ENCODE data around the gene PI16. TPM values are rescaled to one million over a fixed set of nuclear protein-coding genes. Genes with fewer than 3 reads are reported as not detected.

PI16 gene
- total and polyA plus RNA-seq, 2 experiments from 2014 or later = 0.50 TPM; not detected in 1

DNA sequence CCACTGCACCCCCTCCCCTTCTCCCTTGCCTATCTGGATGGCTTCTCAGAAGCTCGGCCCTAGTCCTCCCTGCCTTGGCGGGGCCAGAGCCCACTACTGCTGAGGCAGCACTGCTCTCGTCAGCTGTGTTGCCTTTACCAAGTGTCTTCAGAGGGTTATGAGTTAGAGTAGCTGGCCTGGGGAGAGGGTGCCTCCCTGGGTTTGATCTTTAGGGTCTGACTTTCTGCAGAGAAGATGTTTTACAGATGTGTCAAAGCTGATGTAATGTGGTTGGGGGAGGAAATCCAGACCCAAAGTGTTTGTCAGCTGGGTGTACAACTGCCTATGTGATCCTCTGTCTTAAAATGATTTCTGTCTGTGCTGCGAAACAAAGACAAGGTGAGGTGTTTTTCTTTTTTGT is 30.4 kb upstream of the PI16 start:
- Histone ChIP-seq H3F3A (replicated peaks; ENCODE audit: low read depth) (no peaks in the 10 kb centered on the region), H3K4me3 (no peak overlapping the region), H3K9me2 (ENCODE audit: insufficient read depth) (no peaks in the 10 kb centered on the region), H3K36me3 (ENCODE audit: insufficient read depth) (no peaks in the 10 kb centered on the region), H3K79me2 (replicated peaks; ENCODE audit: insufficient read depth) (no peaks in the 10 kb centered on the region), H4K20me1 (replicated peaks; ENCODE audit: insufficient read depth) (0 out of 2 replicates have a peak, but pooled peaks cover 4% of the 10 kb centered on the region), H3K4me1 (ENCODE audit: insufficient read depth) (peaks cover 4% of the 10 kb centered on the region; the same call in 1 of the 2 replicates), H3K27ac (ENCODE audit: low read depth) (no peak overlapping the region), H3K27me3 (ENCODE audit: insufficient read depth) (no peaks in the 10 kb centered on the region), H3K4me2 (no peak overlapping the region), H2AFZ (no peak overlapping the region)
- no peaks in the 10 kb centered on the region for H3K36me3 Mint-ChIP-seq (ENCODE audit: low read depth)
- DNase-seq (ENCODE audit: low spot score) = no peak
- TF ChIP-seq, protein P1, sequence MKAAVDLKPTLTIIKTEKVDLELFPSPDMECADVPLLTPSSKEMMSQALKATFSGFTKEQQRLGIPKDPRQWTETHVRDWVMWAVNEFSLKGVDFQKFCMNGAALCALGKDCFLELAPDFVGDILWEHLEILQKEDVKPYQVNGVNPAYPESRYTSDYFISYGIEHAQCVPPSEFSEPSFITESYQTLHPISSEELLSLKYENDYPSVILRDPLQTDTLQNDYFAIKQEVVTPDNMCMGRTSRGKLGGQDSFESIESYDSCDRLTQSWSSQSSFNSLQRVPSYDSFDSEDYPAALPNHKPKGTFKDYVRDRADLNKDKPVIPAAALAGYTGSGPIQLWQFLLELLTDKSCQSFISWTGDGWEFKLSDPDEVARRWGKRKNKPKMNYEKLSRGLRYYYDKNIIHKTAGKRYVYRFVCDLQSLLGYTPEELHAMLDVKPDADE (IDR thresholded peaks at IDR 0.05) = no peak
- no peak for TF ChIP-seq CREB1 (CRISPR knock-in tag; IDR thresholded peaks at IDR 0.05; ENCODE audit: low read depth)
- no peak for TF ChIP-seq EZH2phosphoT487 (IDR thresholded peaks at IDR 0.05; ENCODE audit: unreplicated experiment)
- TF ChIP-seq, protein P2, sequence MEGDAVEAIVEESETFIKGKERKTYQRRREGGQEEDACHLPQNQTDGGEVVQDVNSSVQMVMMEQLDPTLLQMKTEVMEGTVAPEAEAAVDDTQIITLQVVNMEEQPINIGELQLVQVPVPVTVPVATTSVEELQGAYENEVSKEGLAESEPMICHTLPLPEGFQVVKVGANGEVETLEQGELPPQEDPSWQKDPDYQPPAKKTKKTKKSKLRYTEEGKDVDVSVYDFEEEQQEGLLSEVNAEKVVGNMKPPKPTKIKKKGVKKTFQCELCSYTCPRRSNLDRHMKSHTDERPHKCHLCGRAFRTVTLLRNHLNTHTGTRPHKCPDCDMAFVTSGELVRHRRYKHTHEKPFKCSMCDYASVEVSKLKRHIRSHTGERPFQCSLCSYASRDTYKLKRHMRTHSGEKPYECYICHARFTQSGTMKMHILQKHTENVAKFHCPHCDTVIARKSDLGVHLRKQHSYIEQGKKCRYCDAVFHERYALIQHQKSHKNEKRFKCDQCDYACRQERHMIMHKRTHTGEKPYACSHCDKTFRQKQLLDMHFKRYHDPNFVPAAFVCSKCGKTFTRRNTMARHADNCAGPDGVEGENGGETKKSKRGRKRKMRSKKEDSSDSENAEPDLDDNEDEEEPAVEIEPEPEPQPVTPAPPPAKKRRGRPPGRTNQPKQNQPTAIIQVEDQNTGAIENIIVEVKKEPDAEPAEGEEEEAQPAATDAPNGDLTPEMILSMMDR (conservative IDR thresholded peaks at IDR 0.05; ENCODE audit: low read depth in 2 of 2) = no peak
- TF ChIP-seq, protein P3, sequence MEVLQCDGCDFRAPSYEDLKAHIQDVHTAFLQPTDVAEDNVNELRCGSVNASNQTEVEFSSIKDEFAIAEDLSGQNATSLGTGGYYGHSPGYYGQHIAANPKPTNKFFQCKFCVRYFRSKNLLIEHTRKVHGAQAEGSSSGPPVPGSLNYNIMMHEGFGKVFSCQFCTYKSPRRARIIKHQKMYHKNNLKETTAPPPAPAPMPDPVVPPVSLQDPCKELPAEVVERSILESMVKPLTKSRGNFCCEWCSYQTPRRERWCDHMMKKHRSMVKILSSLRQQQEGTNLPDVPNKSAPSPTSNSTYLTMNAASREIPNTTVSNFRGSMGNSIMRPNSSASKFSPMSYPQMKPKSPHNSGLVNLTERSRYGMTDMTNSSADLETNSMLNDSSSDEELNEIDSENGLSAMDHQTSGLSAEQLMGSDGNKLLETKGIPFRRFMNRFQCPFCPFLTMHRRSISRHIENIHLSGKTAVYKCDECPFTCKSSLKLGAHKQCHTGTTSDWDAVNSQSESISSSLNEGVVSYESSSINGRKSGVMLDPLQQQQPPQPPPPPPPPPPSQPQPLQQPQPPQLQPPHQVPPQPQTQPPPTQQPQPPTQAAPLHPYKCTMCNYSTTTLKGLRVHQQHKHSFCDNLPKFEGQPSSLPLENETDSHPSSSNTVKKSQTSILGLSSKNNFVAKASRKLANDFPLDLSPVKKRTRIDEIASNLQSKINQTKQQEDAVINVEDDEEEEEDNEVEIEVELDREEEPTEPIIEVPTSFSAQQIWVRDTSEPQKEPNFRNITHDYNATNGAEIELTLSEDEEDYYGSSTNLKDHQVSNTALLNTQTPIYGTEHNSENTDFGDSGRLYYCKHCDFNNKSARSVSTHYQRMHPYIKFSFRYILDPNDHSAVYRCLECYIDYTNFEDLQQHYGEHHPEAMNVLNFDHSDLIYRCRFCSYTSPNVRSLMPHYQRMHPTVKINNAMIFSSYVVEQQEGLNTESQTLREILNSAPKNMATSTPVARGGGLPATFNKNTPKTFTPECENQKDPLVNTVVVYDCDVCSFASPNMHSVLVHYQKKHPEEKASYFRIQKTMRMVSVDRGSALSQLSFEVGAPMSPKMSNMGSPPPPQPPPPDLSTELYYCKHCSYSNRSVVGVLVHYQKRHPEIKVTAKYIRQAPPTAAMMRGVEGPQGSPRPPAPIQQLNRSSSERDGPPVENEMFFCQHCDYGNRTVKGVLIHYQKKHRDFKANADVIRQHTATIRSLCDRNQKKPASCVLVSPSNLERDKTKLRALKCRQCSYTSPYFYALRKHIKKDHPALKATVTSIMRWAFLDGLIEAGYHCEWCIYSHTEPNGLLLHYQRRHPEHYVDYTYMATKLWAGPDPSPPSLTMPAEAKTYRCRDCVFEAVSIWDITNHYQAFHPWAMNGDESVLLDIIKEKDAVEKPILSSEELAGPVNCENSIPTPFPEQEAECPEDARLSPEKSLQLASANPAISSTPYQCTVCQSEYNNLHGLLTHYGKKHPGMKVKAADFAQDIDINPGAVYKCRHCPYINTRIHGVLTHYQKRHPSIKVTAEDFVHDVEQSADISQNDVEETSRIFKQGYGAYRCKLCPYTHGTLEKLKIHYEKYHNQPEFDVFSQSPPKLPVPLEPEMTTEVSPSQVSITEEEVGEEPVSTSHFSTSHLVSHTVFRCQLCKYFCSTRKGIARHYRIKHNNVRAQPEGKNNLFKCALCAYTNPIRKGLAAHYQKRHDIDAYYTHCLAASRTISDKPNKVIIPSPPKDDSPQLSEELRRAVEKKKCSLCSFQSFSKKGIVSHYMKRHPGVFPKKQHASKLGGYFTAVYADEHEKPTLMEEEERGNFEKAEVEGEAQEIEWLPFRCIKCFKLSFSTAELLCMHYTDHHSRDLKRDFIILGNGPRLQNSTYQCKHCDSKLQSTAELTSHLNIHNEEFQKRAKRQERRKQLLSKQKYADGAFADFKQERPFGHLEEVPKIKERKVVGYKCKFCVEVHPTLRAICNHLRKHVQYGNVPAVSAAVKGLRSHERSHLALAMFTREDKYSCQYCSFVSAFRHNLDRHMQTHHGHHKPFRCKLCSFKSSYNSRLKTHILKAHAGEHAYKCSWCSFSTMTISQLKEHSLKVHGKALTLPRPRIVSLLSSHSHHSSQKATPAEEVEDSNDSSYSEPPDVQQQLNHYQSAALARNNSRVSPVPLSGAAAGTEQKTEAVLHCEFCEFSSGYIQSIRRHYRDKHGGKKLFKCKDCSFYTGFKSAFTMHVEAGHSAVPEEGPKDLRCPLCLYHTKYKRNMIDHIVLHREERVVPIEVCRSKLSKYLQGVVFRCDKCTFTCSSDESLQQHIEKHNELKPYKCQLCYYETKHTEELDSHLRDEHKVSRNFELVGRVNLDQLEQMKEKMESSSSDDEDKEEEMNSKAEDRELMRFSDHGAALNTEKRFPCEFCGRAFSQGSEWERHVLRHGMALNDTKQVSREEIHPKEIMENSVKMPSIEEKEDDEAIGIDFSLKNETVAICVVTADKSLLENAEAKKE (CRISPR knock-in tag; IDR thresholded peaks at IDR 0.05) = no peak
- TF ChIP-seq STAT1 (IDR thresholded peaks at IDR 0.05; ENCODE audit: unreplicated experiment) = no peak
- TF ChIP-seq, protein P4, sequence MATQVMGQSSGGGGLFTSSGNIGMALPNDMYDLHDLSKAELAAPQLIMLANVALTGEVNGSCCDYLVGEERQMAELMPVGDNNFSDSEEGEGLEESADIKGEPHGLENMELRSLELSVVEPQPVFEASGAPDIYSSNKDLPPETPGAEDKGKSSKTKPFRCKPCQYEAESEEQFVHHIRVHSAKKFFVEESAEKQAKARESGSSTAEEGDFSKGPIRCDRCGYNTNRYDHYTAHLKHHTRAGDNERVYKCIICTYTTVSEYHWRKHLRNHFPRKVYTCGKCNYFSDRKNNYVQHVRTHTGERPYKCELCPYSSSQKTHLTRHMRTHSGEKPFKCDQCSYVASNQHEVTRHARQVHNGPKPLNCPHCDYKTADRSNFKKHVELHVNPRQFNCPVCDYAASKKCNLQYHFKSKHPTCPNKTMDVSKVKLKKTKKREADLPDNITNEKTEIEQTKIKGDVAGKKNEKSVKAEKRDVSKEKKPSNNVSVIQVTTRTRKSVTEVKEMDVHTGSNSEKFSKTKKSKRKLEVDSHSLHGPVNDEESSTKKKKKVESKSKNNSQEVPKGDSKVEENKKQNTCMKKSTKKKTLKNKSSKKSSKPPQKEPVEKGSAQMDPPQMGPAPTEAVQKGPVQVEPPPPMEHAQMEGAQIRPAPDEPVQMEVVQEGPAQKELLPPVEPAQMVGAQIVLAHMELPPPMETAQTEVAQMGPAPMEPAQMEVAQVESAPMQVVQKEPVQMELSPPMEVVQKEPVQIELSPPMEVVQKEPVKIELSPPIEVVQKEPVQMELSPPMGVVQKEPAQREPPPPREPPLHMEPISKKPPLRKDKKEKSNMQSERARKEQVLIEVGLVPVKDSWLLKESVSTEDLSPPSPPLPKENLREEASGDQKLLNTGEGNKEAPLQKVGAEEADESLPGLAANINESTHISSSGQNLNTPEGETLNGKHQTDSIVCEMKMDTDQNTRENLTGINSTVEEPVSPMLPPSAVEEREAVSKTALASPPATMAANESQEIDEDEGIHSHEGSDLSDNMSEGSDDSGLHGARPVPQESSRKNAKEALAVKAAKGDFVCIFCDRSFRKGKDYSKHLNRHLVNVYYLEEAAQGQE (IDR thresholded peaks at IDR 0.05; ENCODE audit: unreplicated experiment) = no peak
- no peak for TF ChIP-seq POLR2AphosphoS5 (IDR thresholded peaks at IDR 0.05; ENCODE audit: low read depth)
- TF ChIP-seq ZNF114 (CRISPR knock-in tag; IDR thresholded peaks at IDR 0.05) = no peak
- TF ChIP-seq JUNB (IDR thresholded peaks at IDR 0.05; ENCODE audit: unreplicated experiment) = no peak
- no peak for TF ChIP-seq EZH2 (IDR thresholded peaks at IDR 0.05; ENCODE audit: low read depth, unreplicated experiment)
- no peak for TF ChIP-seq ZNF331 (CRISPR knock-in tag; IDR thresholded peaks at IDR 0.05; ENCODE audit: low read depth)
- TF ChIP-seq NANOG (IDR thresholded peaks at IDR 0.05; ENCODE audit: borderline replicate concordance) = no peak
- H3K4me1 Mint-ChIP-seq = peaks cover 3% of the 10 kb centered on the region; the same call in 2 of the 3 replicates
- ATAC-seq = no peak
- no peak overlapping the region for H3K4me3 Mint-ChIP-seq
- no peaks in the 10 kb centered on the region for H3K9me3 Mint-ChIP-seq
- H3K27me3 Mint-ChIP-seq (ENCODE audit: insufficient read depth, low read depth, poor library complexity) = peaks cover 5% of the 10 kb centered on the region
- H3K27ac Mint-ChIP-seq = no peak overlapping the region

Data from GM23338 (cell line).